ENCODE data around the gene PDLIM7.

PDLIM7 gene

GRCh38 chr5:177474846-177475562 lies 22.4 kb downstream of the PDLIM7 start:
- TF ChIP-seq CTCF (IDR thresholded peaks at IDR 0.05; ENCODE audit: low read depth, low read length), result no peak
- Histone ChIP-seq H3K36me3 (peaks cover 19% of the 10 kb centered on the region), H3K4me3 (ENCODE audit: low read depth, low read length) (no peak overlapping the region), H3K27ac (no peak overlapping the region; the same call in 1 of the 2 replicates), H3K27me3 (ENCODE audit: insufficient read depth, low read depth, severe bottlenecking) (no peaks in the 10 kb centered on the region), H3K9me3 (ENCODE audit: severe bottlenecking) (no peaks in the 10 kb centered on the region)
- DNase-seq, result no peak

DNA sequence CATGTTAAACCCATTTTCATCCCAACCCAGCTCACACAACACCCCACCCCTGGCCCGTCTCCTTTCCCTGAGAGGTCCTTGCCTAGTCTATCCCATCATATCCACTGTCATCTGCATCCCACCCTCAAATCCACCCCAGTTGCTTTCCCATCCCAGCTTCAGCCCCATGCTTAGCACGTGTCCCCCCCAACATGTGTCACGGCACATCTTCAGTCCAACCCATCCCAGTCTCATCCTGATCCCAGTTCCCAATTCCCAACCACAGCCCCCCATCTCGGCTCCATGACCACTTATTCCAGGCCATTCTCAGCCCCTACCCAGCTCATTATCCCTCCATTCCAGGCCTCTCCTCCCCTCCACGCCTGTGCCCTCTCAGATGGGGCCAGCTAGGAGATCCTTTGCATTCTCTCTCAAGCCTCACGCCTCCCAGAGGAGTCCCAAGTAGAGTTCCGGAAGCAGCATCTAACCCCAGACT lies 23.4 kb downstream of the PDLIM7 start:
- Histone ChIP-seq H3K4me3 (ENCODE audit: low read depth, low read length) (no peak overlapping the region), H3K27me3 (ENCODE audit: insufficient read depth, low read depth, severe bottlenecking) (no peaks in the 10 kb centered on the region), H3K27ac (no peak overlapping the region), H3K36me3 (peaks cover 23% of the 10 kb centered on the region), H3K9me3 (ENCODE audit: severe bottlenecking) (no peaks in the 10 kb centered on the region)
- DNase-seq, result no peak
- no peak for TF ChIP-seq CTCF (IDR thresholded peaks at IDR 0.05; ENCODE audit: low read depth, low read length)

GRCh38 chr5:177473443-177474001 lies 23.9 kb downstream of the PDLIM7 start, which contains the start of gene DBN1:
Gene DBN1, minus strand, starts transcription at chr5:177473634. Its CDS starts 113 bp downstream, at chr5:177473521.
- H3K27me3 ChIP-seq (ENCODE audit: insufficient read depth, low read depth, severe bottlenecking), result no peaks in the 10 kb centered on the region
- H3K36me3 ChIP-seq, result peaks cover 28% of the 10 kb centered on the region
- peak within 1 kb of the TSS; percentile 65 for H3K4me3 ChIP-seq (ENCODE audit: low read depth, low read length)
- no peak for TF ChIP-seq CTCF (IDR thresholded peaks at IDR 0.05; ENCODE audit: low read depth, low read length)
- no peaks in the 10 kb centered on the region for H3K9me3 ChIP-seq (ENCODE audit: severe bottlenecking)
- peak; percentile 32 for DNase-seq
- H3K27ac ChIP-seq, result peak within 1 kb of the TSS; percentile 84

DNA sequence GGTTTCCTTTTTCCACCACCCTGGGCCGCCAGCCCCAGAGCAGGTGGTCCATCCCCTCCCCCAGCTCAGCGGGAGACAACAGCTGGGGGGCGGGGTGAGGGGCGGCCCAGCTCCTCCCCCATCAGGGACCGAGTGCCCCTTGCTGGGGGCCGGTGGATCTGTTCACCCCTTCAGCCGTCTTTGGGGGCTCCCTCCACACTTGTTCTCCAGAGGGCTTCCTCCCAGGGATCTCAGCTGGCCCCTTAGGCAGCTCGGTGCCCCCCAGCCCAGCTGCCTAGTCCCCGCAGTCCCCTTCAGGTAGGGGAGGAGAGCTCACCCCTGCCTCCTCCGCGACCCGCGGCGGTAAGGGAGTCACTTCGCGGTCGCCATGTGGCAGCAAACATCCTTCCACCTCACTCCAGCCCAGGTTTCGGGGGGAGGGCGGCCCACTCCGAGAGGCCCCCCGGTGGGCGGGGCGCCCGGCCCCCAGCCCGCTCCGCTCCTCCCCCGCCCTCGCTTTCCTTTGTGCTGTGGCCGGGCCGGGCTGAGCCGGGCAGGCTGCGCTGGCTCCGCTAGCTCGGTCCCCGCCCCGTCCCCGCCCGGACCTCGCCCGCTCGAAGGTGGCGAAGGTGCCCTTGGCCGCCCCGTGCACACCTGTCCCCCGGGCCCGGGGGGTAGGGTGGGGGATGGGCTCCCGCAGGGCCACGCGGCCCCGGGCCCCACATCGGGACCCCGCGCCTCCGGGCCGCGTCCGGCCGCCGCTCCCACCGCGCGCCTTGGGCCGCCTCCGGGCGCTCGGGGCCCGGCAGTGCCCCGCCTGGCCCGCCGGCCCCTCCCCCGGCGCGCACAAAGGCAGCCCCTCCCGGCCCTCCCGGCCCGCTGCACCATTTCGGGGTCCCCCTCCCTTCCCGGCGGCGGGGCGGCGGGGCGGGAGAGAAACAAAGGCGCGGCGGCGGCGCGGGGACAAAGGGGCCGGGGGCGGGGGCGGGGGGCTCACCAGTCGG lies 24.7 kb downstream of the PDLIM7 start:
- no peaks in the 10 kb centered on the region for H3K27me3 ChIP-seq (ENCODE audit: insufficient read depth, low read depth, severe bottlenecking)

More for the DNA sequence above, 24.7 kb downstream of the PDLIM7 start:
- Histone ChIP-seq H3K9me3 (ENCODE audit: severe bottlenecking) (no peaks in the 10 kb centered on the region), H3K27ac (peak overlapping the region; percentile 84), H3K36me3 (peaks cover 34% of the 10 kb centered on the region), H3K4me3 (ENCODE audit: low read depth, low read length) (peak overlapping the region; percentile 65)
- DNase-seq, result peak; percentile 57
- TF ChIP-seq CTCF (IDR thresholded peaks at IDR 0.05; ENCODE audit: low read depth, low read length), result no peak
